GM12875 (cell line): ENCODE measurements around the gene TIRAP.

Experiments
- H3K4me3 ChIP-seq: one replicate; pipeline ENCODE4 v1.5.1; 2011; ENCODE audit warnings: low read depth, low read length, control low read depth
- TF ChIP-seq, protein P1 (sequence below): IDR thresholded peaks from 2 replicates; pipeline ENCODE4 v1.5.1; 2011; ENCODE audit warnings: low read depth, mild to moderate bottlenecking, control low read depth, inconsistent platforms, low read length, moderate library complexity, borderline replicate concordance; ENCODE audit not compliant: insufficient read depth

TIRAP gene

DNA sequence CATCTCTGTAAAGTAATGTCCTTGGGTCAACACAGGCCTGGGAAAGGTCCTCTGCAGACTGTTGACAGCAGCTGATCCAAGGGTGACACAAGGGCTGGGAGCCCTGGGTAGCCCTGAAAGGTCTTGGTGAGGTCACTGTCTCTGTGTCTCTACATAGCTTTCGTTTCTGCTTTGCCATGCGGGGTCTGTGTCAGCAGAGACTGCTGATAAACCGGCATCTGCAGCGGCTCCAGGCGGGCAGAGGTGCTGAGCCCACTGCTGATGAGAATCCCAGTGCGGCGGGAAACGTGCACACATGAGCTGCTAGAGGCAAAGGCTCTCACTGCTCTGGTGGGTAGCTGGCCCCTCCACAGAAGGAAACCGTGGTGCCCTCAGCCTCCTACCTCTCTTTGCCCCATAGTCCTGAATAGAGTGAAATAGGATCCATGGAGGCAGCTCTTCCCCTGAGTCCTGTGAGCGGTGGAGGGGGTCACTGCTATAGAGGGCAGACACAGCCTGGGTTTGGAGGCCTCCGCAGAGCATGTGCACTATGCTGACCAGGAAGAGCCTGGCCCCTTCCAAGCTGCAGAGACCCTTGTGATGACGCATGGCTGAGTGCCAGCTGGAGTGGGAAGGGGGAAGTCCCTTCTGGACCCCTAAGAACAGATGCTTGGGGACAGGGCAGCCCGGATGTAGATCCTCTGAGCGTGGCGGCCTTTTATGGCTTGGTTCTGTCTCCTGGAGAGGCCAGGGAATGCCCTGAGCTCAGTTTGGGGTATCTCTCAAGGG, 54.8 kb downstream of the TIRAP start:
- TF ChIP-seq, protein P1, sequence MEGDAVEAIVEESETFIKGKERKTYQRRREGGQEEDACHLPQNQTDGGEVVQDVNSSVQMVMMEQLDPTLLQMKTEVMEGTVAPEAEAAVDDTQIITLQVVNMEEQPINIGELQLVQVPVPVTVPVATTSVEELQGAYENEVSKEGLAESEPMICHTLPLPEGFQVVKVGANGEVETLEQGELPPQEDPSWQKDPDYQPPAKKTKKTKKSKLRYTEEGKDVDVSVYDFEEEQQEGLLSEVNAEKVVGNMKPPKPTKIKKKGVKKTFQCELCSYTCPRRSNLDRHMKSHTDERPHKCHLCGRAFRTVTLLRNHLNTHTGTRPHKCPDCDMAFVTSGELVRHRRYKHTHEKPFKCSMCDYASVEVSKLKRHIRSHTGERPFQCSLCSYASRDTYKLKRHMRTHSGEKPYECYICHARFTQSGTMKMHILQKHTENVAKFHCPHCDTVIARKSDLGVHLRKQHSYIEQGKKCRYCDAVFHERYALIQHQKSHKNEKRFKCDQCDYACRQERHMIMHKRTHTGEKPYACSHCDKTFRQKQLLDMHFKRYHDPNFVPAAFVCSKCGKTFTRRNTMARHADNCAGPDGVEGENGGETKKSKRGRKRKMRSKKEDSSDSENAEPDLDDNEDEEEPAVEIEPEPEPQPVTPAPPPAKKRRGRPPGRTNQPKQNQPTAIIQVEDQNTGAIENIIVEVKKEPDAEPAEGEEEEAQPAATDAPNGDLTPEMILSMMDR: no peak
- no peak overlapping the region for H3K4me3 ChIP-seq

- H3K4me3 ChIP-seq: no peak overlapping the region
- TF ChIP-seq, protein P1: no peak
These were observed 55.6 kb downstream of the TIRAP start for GRCh38 chr11:126338346-126339055.

GRCh38 chr11:126339073-126339862, 56.4 kb downstream of the TIRAP start:
- no peak overlapping the region for H3K4me3 ChIP-seq
- TF ChIP-seq, protein P1: no peak

DNA sequence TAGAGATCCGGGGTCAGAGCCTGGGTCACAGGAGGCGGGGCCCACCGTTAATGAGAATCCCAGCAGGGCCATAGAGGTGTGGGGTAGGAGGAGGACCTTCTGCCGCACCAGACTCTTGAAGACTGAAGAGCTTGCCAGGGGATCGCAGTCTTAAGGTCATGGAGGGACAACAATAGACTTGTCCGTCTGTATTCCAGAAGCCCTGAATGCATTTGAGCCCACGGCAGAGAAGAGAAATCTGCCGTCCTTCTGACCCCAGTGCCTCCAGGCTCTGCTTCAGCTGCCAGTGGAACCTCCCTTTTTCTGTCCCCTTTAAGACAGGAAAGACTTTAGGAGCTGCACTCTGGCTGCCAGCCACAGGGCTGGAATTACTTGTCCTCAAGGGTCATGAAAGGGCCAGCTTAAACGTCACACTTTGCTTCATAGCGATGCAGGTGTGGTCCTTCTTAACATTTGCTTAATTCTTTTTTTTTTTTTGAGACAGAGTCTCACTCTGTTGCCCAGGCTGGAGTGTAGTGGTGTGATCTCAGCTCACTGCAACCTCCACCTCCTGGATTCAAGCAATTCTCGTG, 57.1 kb downstream of the TIRAP start:
- no peak overlapping the region for H3K4me3 ChIP-seq
- TF ChIP-seq, protein P1: no peak

DNA sequence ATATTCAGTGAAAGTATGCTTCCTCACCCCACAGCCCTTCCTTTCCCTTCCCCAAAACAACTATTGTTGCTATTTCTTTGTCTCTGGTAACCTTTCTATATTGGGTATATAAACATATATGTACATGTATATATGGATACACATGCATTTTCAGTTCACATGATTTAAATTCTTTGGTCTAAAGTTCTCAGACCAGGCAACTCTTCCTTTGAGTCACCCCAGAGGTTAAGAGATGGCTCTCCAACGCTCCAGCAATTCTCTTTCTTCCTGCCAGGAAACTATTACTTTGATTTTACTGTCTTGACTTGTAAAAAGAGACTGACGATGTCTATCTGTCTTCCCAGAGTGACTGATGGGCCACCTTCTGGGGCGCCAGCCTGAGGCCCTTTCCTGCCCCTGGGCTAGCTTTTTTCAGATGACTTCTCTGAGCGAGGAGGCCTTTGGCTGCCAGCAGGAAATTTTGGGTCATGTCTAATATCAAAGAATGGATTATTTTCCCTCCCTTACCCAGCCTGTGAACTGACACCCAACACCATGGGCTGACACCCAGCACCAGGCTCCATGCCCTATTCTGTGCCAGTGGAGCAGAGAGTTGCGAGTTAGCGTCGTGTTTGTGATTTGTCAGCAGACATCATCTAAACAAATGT, 58.2 kb downstream of the TIRAP start:
- TF ChIP-seq, protein P1: no peak
- H3K4me3 ChIP-seq: no peak overlapping the region

- no peak overlapping the region for H3K4me3 ChIP-seq
- TF ChIP-seq, protein P1: no peak
These were observed 58.9 kb downstream of the TIRAP start for GRCh38 chr11:126341760-126342161.
